Measurements from ENCODE around the gene ECM2. TPM values are rescaled to one million over a fixed set of nuclear protein-coding genes. Genes with fewer than 3 reads are reported as not detected.

Gene ECM2
- total and polyA plus RNA-seq, 2 of the 8 experiments (the other 6 are each of a cell fraction or from before 2014, with no cell fraction given), result not detected

- POLR2A ChIA-PET (ENCODE audit: partially characterized antibody), result no interaction called here
- WGBS, 2 experiments (ENCODE audit: extremely low coverage in 1 of 2, insufficient coverage in 1 of 2, insufficient read length in 1 of 2, insufficient replicate concordance in 2 of 2, low coverage in 1 of 2, low lambda C conversion rate in 2 of 2, missing lambda C conversion rate in 1 of 2), result 95% methylated on average over 4 of the region's 4 CpGs; no CpG with 5 or more reads in 1 of the 2 experiments
- H3K79me2 ChIP-seq (ENCODE audit: control insufficient read depth in 1 of 2, insufficient read depth in 2 of 2, low read length in 2 of 2), result no peaks in the 10 kb centered on the region
- H3K9me3 ChIP-seq (ENCODE audit: insufficient read depth in 2 of 2, low read depth in 1 of 2, low read length in 1 of 2), result no peaks in the 10 kb centered on the region
- H4K5ac ChIP-seq (ENCODE audit: insufficient read length, low read depth, low read length), result no peak overlapping the region
- H3K4me1 ChIP-seq (replicated peaks in 1 of 4; ENCODE audit: control insufficient read depth in 3 of 4, insufficient read depth in 4 of 4, low read length in 3 of 4), result no peaks in the 10 kb centered on the region
- H3K14ac ChIP-seq (ENCODE audit: insufficient read length), result no peak overlapping the region
- no peak overlapping the region for H2BK15ac ChIP-seq (ENCODE audit: low read length)
- no peak overlapping the region for H2BK120ac ChIP-seq (replicated peaks; ENCODE audit: low read depth, low read length)
- H3K56ac ChIP-seq (replicated peaks; ENCODE audit: insufficient read length, low read depth, low read length), result no peak overlapping the region
- H3K23ac ChIP-seq (ENCODE audit: insufficient read length), result no peak overlapping the region
- no peak overlapping the region for H2AFZ ChIP-seq (ENCODE audit: low read length)
- no peak overlapping the region for H3K4me3 ChIP-seq (ENCODE audit: extremely low read depth in 1 of 4, insufficient read depth in 2 of 4, low read depth in 3 of 4, low read length in 4 of 4)
- H3K9ac ChIP-seq (replicated peaks in 1 of 4; ENCODE audit: extremely low read depth in 1 of 4, low read depth in 3 of 4, low read length in 3 of 4), result no peak overlapping the region
- H3K36me3 ChIP-seq (ENCODE audit: control insufficient read depth in 2 of 4, insufficient read depth in 4 of 4, low read length in 3 of 4), result no peaks in the 10 kb centered on the region
- H2BK12ac ChIP-seq (ENCODE audit: low read depth, low read length), result no peak overlapping the region
- H3K79me1 ChIP-seq (ENCODE audit: low read depth, low read length), result no peaks in the 10 kb centered on the region
- no peaks in the 10 kb centered on the region for H3K27me3 ChIP-seq (replicated peaks in 1 of 4; ENCODE audit: control insufficient read depth in 3 of 4, extremely low read depth in 1 of 4, insufficient read depth in 3 of 4, low read length in 3 of 4)
- CTCF ChIA-PET (ENCODE audit: partially characterized antibody), result no interaction called here
- no peaks in the 10 kb centered on the region for H3K23me2 ChIP-seq (ENCODE audit: low read depth, low read length)
- DNase-seq (ENCODE audit: low read depth in 1 of 2, low spot score in 2 of 2) (no peak), FAIRE-seq (no peak)
- H4K91ac ChIP-seq (replicated peaks; ENCODE audit: insufficient read length, low read length), result no peak overlapping the region
- no peak overlapping the region for H3K4me2 ChIP-seq (ENCODE audit: insufficient read depth in 1 of 2, low read depth in 2 of 2, low read length in 2 of 2)
- no peaks in the 10 kb centered on the region for H4K20me1 ChIP-seq (replicated peaks in 1 of 2; ENCODE audit: control insufficient read depth in 1 of 2, insufficient read depth in 2 of 2, low read length in 2 of 2)
- H3K4ac ChIP-seq (replicated peaks; ENCODE audit: insufficient read length, low read depth, low read length), result no peak overlapping the region
- H4K8ac ChIP-seq (ENCODE audit: extremely low read depth, insufficient read depth, low read length), result no peak overlapping the region
- no peak overlapping the region for H3K27ac ChIP-seq (ENCODE audit: low read depth, low read length)
- no peak overlapping the region for H2BK20ac ChIP-seq (ENCODE audit: low read length)
- H2BK5ac ChIP-seq (ENCODE audit: low read depth, low read length), result no peak overlapping the region
- H2AK5ac ChIP-seq (ENCODE audit: low read depth, low read length), result no peak overlapping the region
- H3K18ac ChIP-seq (ENCODE audit: extremely low read depth, low read length), result no peak overlapping the region
- TF ChIP-seq SIN3A (conservative IDR thresholded peaks at IDR 0.05 in 1 of 2, IDR thresholded peaks at IDR 0.05 in 1 of 2; ENCODE audit: low read depth in 1 of 2, low read length in 2 of 2), result no peak
- TF ChIP-seq, protein P1, sequence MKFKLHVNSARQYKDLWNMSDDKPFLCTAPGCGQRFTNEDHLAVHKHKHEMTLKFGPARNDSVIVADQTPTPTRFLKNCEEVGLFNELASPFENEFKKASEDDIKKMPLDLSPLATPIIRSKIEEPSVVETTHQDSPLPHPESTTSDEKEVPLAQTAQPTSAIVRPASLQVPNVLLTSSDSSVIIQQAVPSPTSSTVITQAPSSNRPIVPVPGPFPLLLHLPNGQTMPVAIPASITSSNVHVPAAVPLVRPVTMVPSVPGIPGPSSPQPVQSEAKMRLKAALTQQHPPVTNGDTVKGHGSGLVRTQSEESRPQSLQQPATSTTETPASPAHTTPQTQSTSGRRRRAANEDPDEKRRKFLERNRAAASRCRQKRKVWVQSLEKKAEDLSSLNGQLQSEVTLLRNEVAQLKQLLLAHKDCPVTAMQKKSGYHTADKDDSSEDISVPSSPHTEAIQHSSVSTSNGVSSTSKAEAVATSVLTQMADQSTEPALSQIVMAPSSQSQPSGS (IDR thresholded peaks at IDR 0.05; ENCODE audit: low read length), result no peak
These were observed 46.9 kb downstream of the ECM2 start for GRCh38 chr9:92488681-92489550.
